GM18873 (cell line): ENCODE measurements around the gene CCDC27.
"Not testable (repeated sequence)": the region's sequence is repeated elsewhere in the genome, so short reads cannot be mapped to it uniquely, and the experiment has no call there.

Experiments used
- ATAC-seq: cut with Tn5 transposase; IDR thresholded peaks from one replicate; pipeline ENCODE4 v1.9.1; 2021; ENCODE audit warnings: mild to moderate bottlenecking, moderate library complexity, moderate number of reproducible peaks; ENCODE audit not compliant: unreplicated experiment, low FRiP score

CCDC27 gene

GRCh38 chr1:3735027-3735681, 17.1 kb upstream of the CCDC27 start:
- no peak for ATAC-seq

GRCh38 chr1:3735688-3736087, 16.6 kb upstream of the CCDC27 start:
- ATAC-seq: no peak

- ATAC-seq: no peak
These were observed 16.1 kb upstream of the CCDC27 start for GRCh38 chr1:3736131-3736561.

GRCh38 chr1:3736708-3737107, 15.5 kb upstream of the CCDC27 start:
- ATAC-seq: no peak

- ATAC-seq: no peak
These were observed 13.3 kb upstream of the CCDC27 start for GRCh38 chr1:3738943-3739342.

- ATAC-seq: no peak
These were observed 12.2 kb upstream of the CCDC27 start for GRCh38 chr1:3740042-3740441.

- ATAC-seq: no peak
These were observed 11.5 kb upstream of the CCDC27 start for GRCh38 chr1:3740752-3741151.

- no peak for ATAC-seq
These were observed 10.4 kb upstream of the CCDC27 start for GRCh38 chr1:3741566-3742438.

GRCh38 chr1:3742439-3743298, 9.6 kb upstream of the CCDC27 start:
- no peak for ATAC-seq

- no peak for ATAC-seq
These were observed 8.8 kb upstream of the CCDC27 start for GRCh38 chr1:3743421-3743820.

- ATAC-seq: no peak
These were observed 8.4 kb upstream of the CCDC27 start for GRCh38 chr1:3743826-3744225.

- no peak for ATAC-seq
These were observed 7.6 kb upstream of the CCDC27 start for GRCh38 chr1:3744646-3745045.

GRCh38 chr1:3745071-3745470, 7.2 kb upstream of the CCDC27 start:
- ATAC-seq: no peak

- ATAC-seq: no peak
These were observed 6.5 kb upstream of the CCDC27 start for GRCh38 chr1:3745590-3746381.

GRCh38 chr1:3746389-3746829, 5.8 kb upstream of the CCDC27 start:
- ATAC-seq: no peak

GRCh38 chr1:3746830-3747521, 5.3 kb upstream of the CCDC27 start:
- no peak for ATAC-seq

- no peak for ATAC-seq
These were observed 4.8 kb upstream of the CCDC27 start for GRCh38 chr1:3747522-3747848.

GRCh38 chr1:3747903-3748302, 4.3 kb upstream of the CCDC27 start:
- no peak for ATAC-seq

GRCh38 chr1:3748316-3748900, 3.8 kb upstream of the CCDC27 start:
- not testable (repeated sequence) for ATAC-seq
